CD4-positive, alpha-beta T cell treated with Interleukin-6 at 100 ng/mL for 8 hours (primary cell): ENCODE results near the gene HHAT.
A peak's percentile ranks its signal among the peaks of the same experiment; 100 is the strongest.
"Not testable (repeated sequence)": the region's sequence is repeated elsewhere in the genome, so short reads cannot be mapped to it uniquely, and the experiment has no call there.

Experiments
- DNase-seq: peaks from one replicate; pipeline ENCODE4 v3.0.0-alpha.2; 2020; ENCODE audit warnings: mixed read lengths, low spot score

The HHAT gene

GRCh38 chr1:210397252-210397651 is 68.5 kb downstream of the HHAT start:
- no peak for DNase-seq

DNA sequence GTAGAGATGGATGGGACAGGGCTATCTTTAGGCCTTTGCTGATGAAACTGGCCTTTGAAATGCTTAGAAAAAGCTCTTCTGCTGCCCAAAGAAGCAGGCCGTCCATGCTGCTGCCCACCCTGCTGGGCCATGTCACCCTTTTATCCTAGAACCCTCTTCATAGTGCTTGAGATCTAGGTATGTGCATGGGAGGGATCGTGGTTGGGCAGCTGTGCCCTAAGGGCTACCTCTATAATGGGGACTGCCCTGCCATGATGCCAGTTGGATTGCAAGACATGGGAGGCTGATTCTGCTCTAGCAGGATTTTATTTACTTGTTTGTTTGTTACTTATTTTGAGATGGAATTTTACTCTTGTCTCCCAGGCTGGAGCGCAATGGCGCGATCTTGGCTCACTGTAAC is 69.0 kb downstream of the HHAT start:
- DNase-seq: no peak

GRCh38 chr1:210398466-210398865 is 69.8 kb downstream of the HHAT start:
- DNase-seq: no peak

GRCh38 chr1:210400043-210400840 is 71.5 kb downstream of the HHAT start:
- DNase-seq: peak; percentile 25

GRCh38 chr1:210402560-210402959 is 73.9 kb downstream of the HHAT start:
- DNase-seq: no peak

DNA sequence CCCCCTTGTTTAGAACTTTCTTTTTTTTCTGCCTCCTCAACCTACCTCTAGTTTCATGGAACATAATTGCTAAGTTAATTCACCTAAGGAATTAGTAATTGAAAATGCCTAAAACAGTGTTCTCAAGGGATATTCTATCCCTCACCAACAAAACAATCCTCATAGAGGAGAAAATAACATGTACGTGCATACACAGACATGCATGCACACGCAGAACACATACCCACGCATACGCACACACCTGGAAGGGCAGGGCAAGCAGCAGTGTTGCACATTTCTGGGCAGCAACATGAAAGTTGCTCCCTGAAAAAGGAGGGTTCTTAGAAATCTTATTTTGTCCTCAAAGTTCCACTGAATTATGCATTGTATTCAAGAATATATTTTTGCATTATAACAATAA is 76.6 kb downstream of the HHAT start:
- DNase-seq: no peak

DNA sequence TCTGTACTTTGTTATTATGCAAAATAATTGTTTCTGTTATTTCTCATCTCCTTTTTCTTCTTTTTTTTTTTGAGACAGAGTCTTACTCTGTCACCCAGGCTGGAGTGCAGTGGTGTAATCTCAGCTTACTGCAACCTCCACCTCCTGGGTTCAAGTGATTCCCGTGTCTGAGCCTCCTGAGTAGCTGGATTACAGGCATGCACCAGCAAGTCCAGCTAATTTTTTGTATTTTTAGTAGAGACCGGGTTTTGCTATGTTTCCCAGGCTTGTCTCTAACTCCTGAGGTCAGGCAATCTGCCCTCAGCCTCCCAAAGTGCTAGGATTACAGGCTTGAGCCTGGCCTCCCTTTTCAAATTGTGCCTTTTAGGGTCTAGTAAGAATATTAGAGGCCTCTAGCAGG is 77.6 kb downstream of the HHAT start:
- not testable (repeated sequence) for DNase-seq

DNA sequence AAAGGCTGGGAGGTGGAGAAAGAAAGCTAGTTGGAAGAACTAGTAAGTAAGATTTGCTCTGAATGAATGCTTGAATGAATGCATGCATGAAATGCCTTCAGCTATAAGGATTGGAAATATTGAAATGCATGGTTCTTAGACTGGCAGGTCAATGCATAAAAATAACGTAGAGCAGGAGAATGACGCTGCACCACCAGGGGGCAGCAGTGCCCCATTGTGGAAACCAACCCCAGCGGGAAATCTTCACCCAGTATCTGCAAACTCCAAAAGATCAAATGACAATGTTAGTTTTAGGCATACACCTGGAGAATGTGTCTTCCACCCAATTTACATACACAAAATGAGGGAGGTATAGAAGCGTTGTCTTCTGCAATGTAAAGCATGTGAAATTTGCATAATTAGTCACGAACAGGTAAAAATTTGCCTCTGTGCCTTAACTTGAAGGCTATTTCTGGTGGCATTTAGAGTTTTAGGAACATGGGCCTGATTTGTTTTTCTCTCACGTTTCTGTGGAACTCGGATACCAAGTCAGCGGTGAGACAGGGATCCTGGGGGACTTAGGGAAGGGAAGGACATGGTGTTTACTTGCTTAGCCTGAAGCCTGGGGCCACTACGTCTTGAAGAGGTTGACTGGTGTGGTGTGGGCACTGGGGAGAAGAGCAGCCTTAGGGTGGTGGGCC is 78.6 kb downstream of the HHAT start:
- peak; percentile 65 for DNase-seq

- DNase-seq: no peak
These were observed 79.2 kb downstream of the HHAT start for GRCh38 chr1:210407887-210408252.

GRCh38 chr1:210412240-210412639 is 83.5 kb downstream of the HHAT start:
- DNase-seq: no peak

GRCh38 chr1:210413951-210414350 is 85.2 kb downstream of the HHAT start:
- no peak for DNase-seq

GRCh38 chr1:210415846-210416448 is 87.2 kb downstream of the HHAT start:
- no peak for DNase-seq

DNA sequence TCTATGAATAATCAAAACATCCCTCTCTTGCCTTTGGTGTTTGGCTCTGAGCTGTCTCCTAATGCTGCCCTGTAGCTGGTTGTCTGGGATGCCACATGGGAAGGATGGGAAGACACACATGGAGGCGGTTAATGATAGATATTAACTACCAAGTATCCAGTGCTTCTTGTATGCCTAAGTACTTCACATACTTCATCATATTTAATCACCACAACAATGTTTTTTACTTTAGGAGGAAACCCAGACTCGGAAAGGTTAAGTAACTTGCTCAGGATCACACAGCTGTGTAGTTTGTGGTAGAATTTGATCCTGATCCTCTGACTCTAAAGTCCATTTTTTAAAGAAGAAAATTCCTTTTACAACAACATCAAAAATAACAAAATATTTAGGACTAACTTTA is 88.0 kb downstream of the HHAT start:
- DNase-seq: no peak

- DNase-seq: no peak
These were observed 89.2 kb downstream of the HHAT start for GRCh38 chr1:210417881-210418280.

DNA sequence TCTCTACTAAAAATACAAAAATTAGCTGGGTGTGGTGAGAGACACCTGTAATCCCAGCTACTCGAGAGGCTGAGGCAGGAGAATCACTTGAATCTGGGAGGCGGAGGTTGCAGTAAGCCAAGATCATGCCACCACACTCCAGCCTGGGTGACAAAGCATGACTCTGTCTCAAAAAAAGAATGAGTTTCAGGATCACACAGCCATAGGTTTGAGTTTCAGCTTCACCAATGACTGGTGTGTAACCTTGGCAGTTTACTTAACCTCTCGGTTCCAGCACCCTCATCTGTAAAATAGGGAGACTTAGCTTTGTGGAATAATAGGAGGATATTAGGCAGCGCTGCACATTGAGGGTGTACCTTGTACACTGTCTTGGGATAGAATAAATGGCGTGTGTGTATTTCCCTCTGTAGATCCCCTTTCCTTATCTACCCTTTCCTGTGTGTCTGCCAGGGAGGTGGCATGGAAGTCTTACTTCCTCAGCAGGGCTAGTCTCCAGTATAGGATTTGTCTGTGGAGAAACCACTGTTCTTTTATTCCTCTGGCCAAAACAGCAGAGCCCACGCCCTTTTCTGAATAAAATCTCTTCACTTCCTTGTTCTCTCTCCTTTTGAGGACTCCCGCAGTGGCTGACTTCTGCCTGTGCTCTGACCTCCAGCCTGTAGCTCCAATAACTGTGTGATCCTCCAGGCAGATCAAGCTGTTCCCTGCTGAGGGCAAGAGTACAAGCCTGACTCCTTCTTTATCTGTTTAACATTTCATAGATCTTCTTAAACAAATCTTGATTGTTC is 90.4 kb downstream of the HHAT start:
- no peak for DNase-seq

- not testable (repeated sequence) for DNase-seq
These were observed 98.0 kb downstream of the HHAT start for GRCh38 chr1:210426696-210427095.

DNA sequence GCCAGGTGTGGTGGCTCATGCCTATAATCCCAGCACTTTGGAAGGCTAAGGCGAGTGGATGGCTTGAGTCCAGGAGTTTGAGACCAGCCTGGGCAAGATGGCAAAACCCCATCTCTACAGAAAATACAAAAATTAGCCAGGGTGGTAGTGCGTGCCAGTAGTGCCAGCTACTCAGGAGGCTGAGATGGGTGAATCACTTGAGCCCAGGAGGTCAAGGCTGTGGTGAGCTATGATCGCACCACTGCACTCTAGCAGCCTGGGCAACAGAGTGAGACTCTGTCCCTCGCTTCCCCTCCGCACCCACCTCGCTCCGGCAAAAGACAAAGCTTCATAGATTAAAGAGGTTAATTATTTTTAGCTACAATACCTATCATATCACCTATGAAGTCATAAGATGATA is 100.0 kb downstream of the HHAT start:
- no peak for DNase-seq

- no peak for DNase-seq
These were observed 105.5 kb downstream of the HHAT start for GRCh38 chr1:210434223-210434622.

DNA sequence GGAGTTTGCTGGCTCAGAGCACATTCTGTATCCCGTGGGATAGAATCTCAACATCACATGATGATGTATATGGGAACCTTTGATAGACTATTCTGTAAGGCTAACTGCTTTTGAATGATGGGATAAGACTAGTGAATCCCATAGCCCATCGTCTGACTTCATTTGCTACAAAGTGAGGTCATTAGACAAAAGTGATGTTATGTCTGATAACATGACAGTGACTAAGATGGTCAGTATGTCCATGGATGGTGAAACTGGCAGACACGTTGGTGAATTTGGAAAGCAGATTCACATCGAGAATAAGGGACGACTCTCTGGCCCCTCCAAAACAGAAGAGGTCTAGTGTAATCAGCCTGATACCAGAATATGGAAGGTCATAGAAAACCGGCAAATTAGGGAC is 108.4 kb downstream of the HHAT start:
- DNase-seq: no peak

DNA sequence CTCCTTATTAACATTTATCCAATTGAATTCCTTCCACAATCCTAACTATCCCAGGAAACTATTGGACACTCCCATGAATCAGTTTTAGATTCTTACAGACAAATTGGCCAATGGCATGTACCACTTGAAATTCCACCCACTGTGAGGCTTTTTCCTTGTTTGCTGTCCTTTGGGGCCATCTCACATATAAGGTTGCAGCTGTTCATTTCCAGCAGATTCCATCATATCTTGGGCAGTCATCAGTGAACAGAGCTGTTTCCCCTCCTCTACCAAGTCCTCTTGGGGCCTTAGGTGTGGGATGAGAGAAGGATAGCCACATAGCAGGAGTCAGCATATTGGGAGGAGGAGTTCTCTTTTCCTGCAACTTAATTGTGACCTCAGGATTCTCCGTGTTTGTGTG is 109.1 kb downstream of the HHAT start:
- no peak for DNase-seq

DNA sequence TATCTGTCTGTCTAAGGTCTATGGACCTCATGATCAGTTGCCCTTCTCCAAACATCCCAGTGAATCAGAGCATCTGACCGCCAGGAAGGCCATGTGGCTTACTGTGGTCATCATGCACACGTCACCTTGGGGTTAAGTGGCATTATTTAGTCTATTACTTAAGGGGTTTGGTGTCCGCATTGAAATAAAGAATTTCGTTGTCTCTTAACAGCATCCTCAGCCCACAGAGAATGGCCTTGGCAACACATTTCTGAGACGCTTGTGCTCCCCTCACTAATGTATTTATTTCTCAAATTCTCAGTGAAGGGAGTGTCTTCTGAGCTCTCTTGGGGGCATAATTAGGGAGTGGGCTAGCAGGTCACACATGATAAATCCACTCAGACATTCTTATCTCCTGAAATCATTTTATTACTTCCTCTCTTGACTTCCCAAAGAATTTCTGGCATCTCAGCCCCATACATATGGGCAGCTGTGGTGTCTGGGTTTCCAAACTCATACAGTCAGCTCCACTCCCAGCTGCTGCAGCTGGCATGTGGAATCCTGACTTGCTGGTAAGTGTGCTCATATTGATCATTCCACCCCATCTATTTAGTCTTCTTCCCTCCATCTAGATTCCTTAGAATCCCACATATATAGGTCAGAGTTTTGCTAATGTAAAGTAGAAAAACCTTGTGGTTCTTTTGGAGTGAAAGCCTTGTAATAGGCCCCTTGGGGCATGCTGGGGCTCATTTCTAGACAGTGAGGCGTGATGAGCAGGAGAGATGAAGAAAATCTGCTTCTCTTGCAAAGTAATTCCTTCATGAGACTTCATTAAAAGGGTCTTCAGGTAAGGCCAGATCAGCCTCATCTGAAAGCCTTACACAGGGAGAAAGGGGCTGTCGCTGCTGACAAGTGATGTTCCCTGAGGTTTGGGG is 110.5 kb downstream of the HHAT start:
- DNase-seq: no peak
